ENCODE data around the gene ZFAND2A.

- TF ChIP-seq CTCF (IDR thresholded peaks at IDR 0.05; ENCODE audit: low read depth, low read length): no peak
- TF ChIP-seq MAX (IDR thresholded peaks at IDR 0.05; ENCODE audit: low read depth, low read length): no peak
Measured at GRCh38 chr7:1121476-1121875, 38.5 kb downstream of the ZFAND2A start.
